Peyer's patch (tissue), 4 donors: ENCODE results near the gene CAPS2. TPM values are rescaled to one million over a fixed set of nuclear protein-coding genes. Genes with fewer than 3 reads are reported as not detected.

Experiments
- DNase-seq, 3 donors: peaks; one replicate each; pipeline ENCODE4 v3.0.0-alpha.2; 2017 to 2019
- H3K27ac ChIP-seq, 4 donors: fragments of 200-600 bp; sonication (generic); one replicate each; pipeline ENCODE4 v1.5.1; 2016 to 2019
- H3K27me3 ChIP-seq, 2 donors: fragments of 200-600 bp; sonication (generic); one replicate each; pipeline ENCODE4 v1.5.1; 2019
- H3K36me3 ChIP-seq, 3 donors: fragments of 200-600 bp; sonication (generic); one replicate each; pipeline ENCODE4 v1.5.1; 2016 to 2019
- H3K4me1 ChIP-seq, 4 donors: fragments of 200-600 bp; sonication (generic); one replicate each; pipeline ENCODE4 v1.5.1; 2016 to 2019
- H3K4me3 ChIP-seq, 4 donors: fragments of 200-600 bp; sonication (generic); 1 replicate in 3 of 4; 2 replicates in 1 of 4; pipeline ENCODE4 v1.5.1; 2016 to 2019; ENCODE audit warnings: mild to moderate bottlenecking in 1 of 4
- H3K9me3 ChIP-seq, 4 donors: fragments of 200-600 bp; sonication (generic); one replicate each; pipeline ENCODE4 v1.5.1; 2016 to 2019; ENCODE audit warnings: mild to moderate bottlenecking in 1 of 4
- CTCF ChIP-seq, 6 experiments: fragments of 450-650 bp in 4 of 6; fragments of 200-600 bp in 2 of 6; sonication (generic) in 1 of 6; IDR thresholded peaks; one replicate each; pipeline ENCODE4 v1.5.1; 2017 to 2019; ENCODE audit warnings: antibody characterized with exemption in 6 of 6, mild to moderate bottlenecking in 3 of 6, moderate library complexity in 1 of 6
- POLR2A ChIP-seq, 2 donors: fragments of 450-650 bp; IDR thresholded peaks; one replicate each; pipeline ENCODE4 v1.5.1; 2017; ENCODE audit warnings: antibody characterized with exemption in 2 of 2, mild to moderate bottlenecking in 2 of 2, moderate library complexity in 2 of 2
- total RNA-seq, 4 donors: library from RNA; depleted of rRNA; stranded (reverse); fragments of >200 nt; gene quantifications; one replicate each; pipeline ENCODE4 v1.1.0, GENCODE V29; 2016

CAPS2 gene
- total RNA-seq, 4 donors from 2014 or later: 10.2 to 22.3 (median 16.0) TPM

GRCh38 chr12:75341873-75342272 lies 11.7 kb upstream of the CAPS2 start:
- TF ChIP-seq POLR2A (IDR thresholded peaks at IDR 0.05) (no peak), CTCF (IDR thresholded peaks at IDR 0.05) (no peak)
- Histone ChIP-seq H3K36me3 (no peaks in the 10 kb centered on the region), H3K4me1 (no peaks in the 10 kb centered on the region), H3K9me3 (no peaks in the 10 kb centered on the region), H3K4me3 (no peak overlapping the region), H3K27ac (no peak overlapping the region), H3K27me3 (no peaks in the 10 kb centered on the region)
- DNase-seq: no peak

GRCh38 chr12:75337905-75338304 lies 7.8 kb upstream of the CAPS2 start:
- TF ChIP-seq POLR2A (IDR thresholded peaks at IDR 0.05) (no peak), CTCF (IDR thresholded peaks at IDR 0.05) (no peak)
- no peaks in the 10 kb centered on the region for H3K4me1 ChIP-seq
- no peaks in the 10 kb centered on the region for H3K27me3 ChIP-seq
- no peak for DNase-seq
- H3K36me3 ChIP-seq: no peaks in the 10 kb centered on the region
- H3K27ac ChIP-seq: no peak overlapping the region
- H3K9me3 ChIP-seq: no peaks in the 10 kb centered on the region
- H3K4me3 ChIP-seq: no peak overlapping the region

GRCh38 chr12:75334384-75335030 lies 4.4 kb upstream of the CAPS2 start, which contains the start of gene GLIPR1L1:
Gene GLIPR1L1 (plus strand): TSS chr12:75334670. CDS start chr12:75334729, 59 bp downstream.
- DNase-seq: peak; percentile 66 to 95 (median 84)
- H3K9me3 ChIP-seq: no peaks in the 10 kb centered on the region
- no peaks in the 10 kb centered on the region for H3K27me3 ChIP-seq
- no peak within 1 kb of the TSS for H3K27ac ChIP-seq
- TF ChIP-seq CTCF (IDR thresholded peaks at IDR 0.05) (peak; percentile 72 to 93 (median 77)), POLR2A (IDR thresholded peaks at IDR 0.05) (no peak)
- peak within 1 kb of the TSS in 2 of 4 donors; percentile 33 to 39 for H3K4me3 ChIP-seq
- no peaks in the 10 kb centered on the region for H3K36me3 ChIP-seq
- no peaks in the 10 kb centered on the region for H3K4me1 ChIP-seq

GRCh38 chr12:75327642-75328041 lies 2.5 kb downstream of the CAPS2 start:
- H3K27ac ChIP-seq: no peak overlapping the region
- H3K9me3 ChIP-seq: no peaks in the 10 kb centered on the region
- H3K36me3 ChIP-seq: no peaks in the 10 kb centered on the region
- H3K27me3 ChIP-seq: no peaks in the 10 kb centered on the region
- H3K4me3 ChIP-seq: no peak overlapping the region
- TF ChIP-seq CTCF (IDR thresholded peaks at IDR 0.05): no peak
- TF ChIP-seq POLR2A (IDR thresholded peaks at IDR 0.05): no peak
- H3K4me1 ChIP-seq: no peaks in the 10 kb centered on the region
- DNase-seq: no peak

DNA sequence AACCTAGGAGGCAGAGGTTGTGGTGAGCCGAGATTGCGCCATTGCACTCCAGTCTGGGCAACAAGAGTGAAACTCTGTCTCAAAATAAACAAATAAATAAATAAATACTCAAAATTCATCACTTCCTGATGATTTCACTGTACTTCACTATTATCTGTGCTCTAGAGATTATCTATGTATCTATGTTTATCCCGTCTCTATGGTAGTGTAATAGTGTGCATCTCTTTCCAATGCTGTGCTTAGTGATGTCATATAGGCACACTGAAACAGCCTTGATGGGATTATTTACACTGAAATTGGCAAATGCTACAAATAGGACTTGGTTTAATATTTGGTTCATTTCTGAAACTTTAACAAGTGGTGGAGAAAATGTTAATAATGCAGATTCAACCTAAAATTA lies 6.5 kb downstream of the CAPS2 start:
- no peaks in the 10 kb centered on the region for H3K27me3 ChIP-seq
- H3K4me1 ChIP-seq: no peaks in the 10 kb centered on the region
- H3K9me3 ChIP-seq: no peaks in the 10 kb centered on the region
- H3K4me3 ChIP-seq: no peak overlapping the region
- no peak for DNase-seq
- TF ChIP-seq POLR2A (IDR thresholded peaks at IDR 0.05) (no peak), CTCF (IDR thresholded peaks at IDR 0.05) (no peak)
- H3K27ac ChIP-seq: no peak overlapping the region
- H3K36me3 ChIP-seq: no peaks in the 10 kb centered on the region
